ENCODE measurements around the gene ZNF664.

The ZNF664 gene

DNA sequence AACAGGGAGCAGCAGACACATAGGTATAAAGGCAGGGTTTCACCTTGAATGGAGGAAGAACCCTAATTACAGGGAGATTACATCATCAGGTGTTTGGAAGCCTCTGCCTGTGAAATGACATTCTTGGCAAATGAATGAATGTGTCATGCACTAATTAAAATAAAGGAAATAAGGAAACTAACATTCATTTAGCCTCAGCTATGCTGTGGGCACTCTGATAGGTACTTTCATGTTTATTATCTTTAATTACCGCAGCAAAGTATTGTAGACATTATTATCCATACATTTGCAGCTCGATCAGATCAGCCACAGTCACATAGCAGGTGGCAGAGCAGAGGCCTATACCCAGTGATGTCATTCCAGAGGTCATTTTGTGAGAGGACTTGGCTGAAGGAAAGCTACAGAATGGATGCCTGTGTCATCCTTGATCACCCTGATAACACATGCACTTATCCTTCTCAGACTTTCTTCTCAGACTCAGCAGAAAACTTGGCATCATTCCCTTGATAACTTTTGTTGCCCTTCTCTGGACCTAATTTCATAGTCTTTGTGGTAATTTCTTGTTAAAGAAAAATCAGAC is 18.4 kb downstream of the ZNF664 start:
- no peak for DNase-seq

DNA sequence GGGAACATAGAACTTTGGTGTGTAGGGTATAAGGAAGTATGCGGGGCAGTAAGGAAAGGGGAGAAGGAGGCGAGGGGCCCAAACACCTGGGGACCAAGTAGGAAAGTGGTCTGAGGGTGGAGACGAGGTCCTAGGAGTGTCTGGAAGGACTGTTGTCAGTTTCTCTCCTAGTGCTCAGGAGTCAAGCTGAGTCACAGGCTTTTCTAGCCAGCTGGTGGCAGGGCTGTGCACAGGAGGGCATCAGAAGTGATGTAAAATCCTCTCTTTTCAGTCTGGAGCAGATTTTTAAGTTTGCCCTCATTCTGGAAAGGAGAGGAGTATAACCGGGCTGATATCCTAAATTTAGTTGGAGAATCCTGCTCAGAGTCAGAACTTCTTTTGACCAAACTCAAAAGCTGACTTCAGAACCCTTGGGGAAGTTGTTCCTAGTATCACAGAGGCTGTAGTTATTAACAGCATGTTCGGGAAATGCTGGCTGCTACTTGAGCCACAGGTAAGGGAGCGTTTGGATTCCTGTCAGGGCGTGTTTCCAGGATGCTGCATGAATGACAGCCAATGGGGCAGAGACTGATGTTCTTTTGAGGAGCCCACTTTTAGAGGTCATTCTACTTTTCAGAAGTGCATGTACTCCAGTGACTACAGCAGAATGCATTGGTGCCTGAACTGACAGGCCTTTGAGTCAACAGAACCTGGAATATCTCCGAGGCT is 19.3 kb downstream of the ZNF664 start:
- no peak for DNase-seq

DNA sequence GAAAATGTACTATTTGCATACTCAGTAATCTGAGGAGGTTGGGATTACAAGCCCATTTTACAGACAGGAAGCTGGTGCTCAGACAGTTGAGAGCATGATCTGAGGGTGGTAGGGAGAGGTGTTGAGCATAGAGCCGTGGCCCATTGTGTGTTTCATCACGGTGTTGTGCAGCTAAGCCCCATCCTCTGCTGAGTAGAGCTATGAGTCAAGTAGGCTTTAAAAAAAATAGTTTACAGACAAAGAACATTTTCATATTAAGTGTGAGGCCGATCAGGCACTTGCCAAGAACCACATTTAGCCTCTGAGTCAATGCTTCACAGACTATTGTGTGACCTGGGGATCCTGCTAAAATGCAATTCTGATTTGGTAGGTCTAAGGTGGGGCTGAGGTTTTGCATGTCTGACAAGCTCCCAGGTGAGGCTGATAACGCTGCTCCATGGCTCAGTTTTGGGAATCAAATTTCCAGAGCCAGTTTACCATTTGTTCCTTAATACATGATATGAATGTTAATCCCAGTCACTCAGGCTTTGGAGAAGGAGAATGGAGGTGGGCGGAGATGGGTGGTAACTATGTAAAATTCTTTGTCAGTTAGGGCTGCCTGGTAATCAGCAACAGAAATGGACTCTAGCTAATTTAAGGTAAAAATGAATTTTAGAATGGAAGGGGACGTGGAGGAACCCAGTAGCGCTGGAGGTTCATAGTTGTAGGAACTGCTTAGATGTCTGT is 22.2 kb downstream of the ZNF664 start:
- DNase-seq: no peak

DNA sequence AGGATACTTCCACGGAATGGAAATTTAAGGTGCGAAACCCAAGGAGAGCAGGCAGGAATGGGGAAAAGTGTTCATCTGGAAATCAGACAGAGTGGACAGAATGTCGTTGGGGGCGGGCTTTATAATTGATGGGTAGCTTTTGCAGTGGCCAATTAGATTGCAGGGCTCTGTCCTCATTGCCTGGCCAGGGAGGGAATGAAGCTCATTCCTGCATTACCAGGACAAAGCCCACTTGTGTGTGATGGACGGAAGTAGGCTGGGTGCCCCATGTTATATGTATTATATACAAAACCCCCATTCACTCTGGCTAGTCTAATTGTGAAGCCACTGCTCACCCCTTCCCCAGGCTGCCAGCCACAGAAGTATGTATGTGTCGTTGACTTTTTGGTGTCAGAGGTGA is 23.6 kb downstream of the ZNF664 start:
- no peak for DNase-seq

GRCh38 chr12:123997033-123997822 is 24.2 kb downstream of the ZNF664 start:
- DNase-seq: no peak

GRCh38 chr12:123997908-123998307 is 24.9 kb downstream of the ZNF664 start:
- no peak for DNase-seq

DNA sequence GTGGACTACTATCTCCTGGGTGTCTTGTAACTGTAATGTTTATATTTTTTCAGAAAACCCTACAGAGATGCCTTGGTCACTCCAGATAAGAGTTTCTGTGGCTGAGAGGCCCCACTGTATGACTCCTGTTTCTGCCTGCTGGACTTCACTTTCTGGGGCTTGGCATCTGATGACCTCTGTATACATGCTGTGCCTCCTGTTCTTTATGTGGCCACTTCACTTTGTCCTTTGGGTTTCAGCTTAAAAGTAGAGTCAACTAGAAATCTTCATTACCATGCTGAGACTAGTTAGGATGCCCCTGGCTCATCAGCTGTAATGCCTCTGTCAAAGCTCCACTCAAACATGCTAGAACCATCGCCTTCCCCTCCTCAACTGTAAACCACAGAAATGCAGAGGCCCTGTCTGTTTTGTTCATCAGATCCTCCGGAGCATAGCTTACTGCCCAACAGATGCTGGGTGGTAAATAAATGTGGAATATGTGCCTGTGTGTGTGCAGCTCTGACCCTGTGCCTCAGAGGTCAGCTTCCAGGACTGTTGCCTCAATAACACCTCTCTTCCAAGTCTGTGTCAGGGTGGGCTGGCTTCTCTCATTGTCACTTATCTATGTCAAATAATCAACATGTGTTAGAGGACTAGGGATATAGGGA is 25.5 kb downstream of the ZNF664 start:
- DNase-seq: no peak

GRCh38 chr12:123998991-123999359 is 26.0 kb downstream of the ZNF664 start:
- no peak for DNase-seq

GRCh38 chr12:124000111-124000510 is 27.1 kb downstream of the ZNF664 start:
- no peak for DNase-seq

DNA sequence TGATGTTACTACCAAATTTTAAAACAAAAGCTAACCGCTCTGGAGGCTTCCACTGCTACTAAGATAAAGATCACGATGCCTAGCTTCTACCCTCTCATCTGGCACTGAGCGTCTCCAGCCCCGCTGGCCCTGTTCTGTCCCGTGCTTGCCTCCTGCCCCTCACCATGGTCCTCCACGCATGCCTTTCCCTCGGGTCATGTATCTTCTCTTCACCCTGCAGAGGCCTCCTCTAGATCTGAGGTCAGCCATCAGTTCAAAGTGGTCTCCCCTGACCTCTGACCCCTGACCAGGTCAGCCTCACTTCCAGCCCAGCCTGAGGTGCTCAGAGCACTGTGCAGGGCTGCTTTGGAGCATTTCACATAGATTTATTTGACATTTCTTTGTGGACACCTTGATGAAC is 28.3 kb downstream of the ZNF664 start:
- no peak for DNase-seq

DNA sequence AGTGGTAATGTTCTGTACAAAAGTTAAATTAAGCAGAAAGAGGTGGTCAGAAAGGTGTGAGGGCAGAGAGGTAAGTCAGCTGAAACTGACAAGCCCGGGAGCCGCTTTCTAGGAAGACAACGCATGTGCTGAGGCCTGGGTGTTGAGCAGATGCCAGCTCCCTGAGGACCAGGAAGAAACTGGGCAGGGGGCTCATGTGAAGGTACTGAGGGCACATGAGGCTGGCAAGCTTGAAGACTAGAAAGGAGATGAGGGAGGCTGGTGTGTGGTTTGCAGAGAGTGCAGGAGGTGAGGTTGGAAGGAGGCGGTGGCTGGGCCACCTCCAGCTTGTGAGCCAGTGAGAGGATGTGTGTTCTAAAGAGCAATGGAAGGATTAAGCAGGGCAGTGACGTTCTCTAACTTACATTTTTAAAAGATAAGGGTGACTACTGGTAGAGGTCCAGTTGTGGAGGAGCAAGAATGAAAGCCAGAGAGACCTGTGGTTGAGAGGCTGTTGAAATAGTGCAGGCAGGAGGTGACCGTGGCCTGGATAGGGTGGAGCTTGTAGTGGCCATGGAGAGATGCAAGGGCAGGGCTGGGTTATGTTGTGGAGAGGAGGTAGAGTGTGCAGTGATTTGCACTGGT is 29.1 kb downstream of the ZNF664 start:
- no peak for DNase-seq

GRCh38 chr12:124002654-124003053 is 29.6 kb downstream of the ZNF664 start:
- no peak for DNase-seq

DNA sequence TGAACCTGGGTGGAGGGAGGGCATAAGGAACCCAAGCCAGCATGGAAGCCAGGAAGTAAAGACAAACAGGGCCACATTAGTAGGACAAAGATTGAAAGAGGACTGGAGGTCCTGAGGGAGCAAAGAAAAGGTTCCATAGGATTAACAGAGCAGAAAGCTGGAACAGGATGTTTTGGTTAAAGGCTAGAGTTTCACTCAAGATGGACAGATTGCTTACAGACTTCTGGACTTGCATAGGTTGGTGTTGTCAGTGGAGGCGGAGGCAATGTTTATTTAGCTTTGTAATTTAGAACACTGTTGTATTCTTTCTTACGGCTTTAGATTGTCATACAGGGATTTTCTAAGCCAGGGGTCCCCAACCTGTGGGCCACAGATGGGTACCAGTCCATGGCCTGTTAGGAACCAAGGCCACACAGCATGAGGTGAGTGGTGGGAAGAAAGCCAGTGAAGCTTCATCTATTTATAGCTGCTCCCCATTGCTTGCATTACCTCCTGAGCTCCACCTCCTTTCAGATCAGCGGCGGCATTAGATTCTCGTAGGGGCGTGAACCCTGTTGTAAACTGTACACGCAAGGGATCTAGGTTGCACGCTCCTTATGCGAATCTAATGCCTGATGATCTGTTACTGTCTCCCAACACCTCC is 31.3 kb downstream of the ZNF664 start:
- no peak for DNase-seq

- no peak for DNase-seq
Measured at GRCh38 chr12:124006085-124006845, 33.2 kb downstream of the ZNF664 start.

- DNase-seq: no peak
Measured at GRCh38 chr12:124006846-124007713, 34.1 kb downstream of the ZNF664 start.

DNA sequence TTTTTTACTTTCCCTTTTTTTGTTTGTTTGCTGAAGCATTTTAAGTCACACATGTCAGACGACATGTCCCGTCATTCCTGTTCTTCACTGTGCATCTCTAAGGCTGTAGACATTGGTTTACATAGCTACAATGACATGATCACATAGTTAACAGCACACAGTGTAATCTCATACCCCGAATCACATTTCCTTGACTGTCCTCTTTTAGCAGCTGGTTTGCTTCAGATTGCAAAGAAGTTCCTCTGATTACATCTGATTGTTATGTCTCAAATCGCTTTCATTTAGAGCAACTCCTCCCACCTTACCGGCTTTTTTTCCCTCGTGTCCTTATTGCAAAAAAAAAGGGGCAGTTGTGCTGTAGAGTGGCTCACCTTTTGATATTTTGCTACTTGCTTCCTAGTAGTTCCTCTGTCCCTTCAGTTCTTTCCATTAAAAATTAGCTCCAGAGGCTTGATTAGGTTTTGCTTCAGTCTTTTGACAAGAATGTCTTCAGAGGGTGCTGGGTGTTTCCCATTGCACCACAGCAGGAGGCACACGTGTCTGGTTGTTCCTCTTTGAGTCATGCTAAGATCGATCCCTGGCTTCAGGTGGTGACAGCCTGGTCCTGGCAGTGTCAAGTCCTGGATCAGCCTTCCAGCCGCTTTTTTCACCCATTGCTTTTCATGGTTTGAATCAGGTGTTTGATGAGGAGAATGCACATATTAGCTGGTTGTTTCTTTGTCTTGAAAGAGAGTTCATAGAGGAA is 35.0 kb downstream of the ZNF664 start:
- no peak for DNase-seq

DNA sequence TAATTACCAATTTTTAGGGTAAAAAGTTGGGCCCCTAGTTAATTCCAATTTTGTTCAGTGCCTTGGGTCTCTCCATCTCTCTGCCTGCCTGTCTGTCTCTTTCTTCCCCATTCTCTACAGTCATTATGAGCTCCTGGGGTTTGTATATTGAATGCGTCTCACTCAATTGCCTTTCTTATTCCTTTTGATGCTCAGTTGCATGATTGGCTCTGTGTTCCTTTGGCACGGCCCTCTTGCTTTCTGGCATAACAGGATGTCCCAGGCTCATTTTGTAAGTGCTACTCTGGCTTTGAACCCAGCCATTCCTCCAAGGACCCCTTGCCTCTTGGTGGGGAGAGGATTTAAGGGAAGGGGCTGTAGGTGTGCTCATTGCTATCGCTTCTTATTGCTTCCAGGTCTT is 35.6 kb downstream of the ZNF664 start:
- DNase-seq: no peak

- DNase-seq: no peak
Measured at GRCh38 chr12:124009781-124010180, 36.8 kb downstream of the ZNF664 start.

GRCh38 chr12:124010687-124011086 is 37.7 kb downstream of the ZNF664 start:
- DNase-seq: no peak
